ENCODE measurements around the gene GREB1. TPM values are rescaled to one million over a fixed set of nuclear protein-coding genes. Genes with fewer than 3 reads are reported as not detected.

The GREB1 gene
- total and polyA plus RNA-seq, 2 experiments from 2014 or later, result 12.0 to 35.0 TPM

- no peak for DNase-seq (ENCODE audit: low spot score)
- TF ChIP-seq EZH2phosphoT487 (IDR thresholded peaks at IDR 0.05; ENCODE audit: unreplicated experiment) (no peak), ZNF114 (CRISPR knock-in tag; IDR thresholded peaks at IDR 0.05) (no peak), ZNF462 (CRISPR knock-in tag; IDR thresholded peaks at IDR 0.05) (no peak), CREB1 (CRISPR knock-in tag; IDR thresholded peaks at IDR 0.05; ENCODE audit: low read depth) (no peak), ETS1 (IDR thresholded peaks at IDR 0.05) (no peak), REST (IDR thresholded peaks at IDR 0.05; ENCODE audit: unreplicated experiment) (no peak), POLR2AphosphoS5 (IDR thresholded peaks at IDR 0.05; ENCODE audit: low read depth) (no peak), JUNB (IDR thresholded peaks at IDR 0.05; ENCODE audit: unreplicated experiment) (no peak), STAT1 (IDR thresholded peaks at IDR 0.05; ENCODE audit: unreplicated experiment) (no peak), CTCF (conservative IDR thresholded peaks at IDR 0.05; ENCODE audit: low read depth in 2 of 2) (no peak), NANOG (IDR thresholded peaks at IDR 0.05; ENCODE audit: borderline replicate concordance) (no peak), ZNF331 (CRISPR knock-in tag; IDR thresholded peaks at IDR 0.05; ENCODE audit: low read depth) (no peak), EZH2 (IDR thresholded peaks at IDR 0.05; ENCODE audit: low read depth, unreplicated experiment) (no peak)
Measured at GRCh38 chr2:11560806-11561205, 27.0 kb downstream of the GREB1 start.

More at GRCh38 chr2:11560806-11561205, 27.0 kb downstream of the GREB1 start:
- Histone ChIP-seq H3F3A (replicated peaks; ENCODE audit: low read depth) (no peaks in the 10 kb centered on the region), H4K20me1 (replicated peaks; ENCODE audit: insufficient read depth) (peaks cover 2% of the 10 kb centered on the region; the same call in 1 of the 2 replicates), H3K27ac (ENCODE audit: low read depth) (no peak overlapping the region), H3K4me3 (no peak overlapping the region), H3K4me1 (ENCODE audit: insufficient read depth) (peaks cover 14% of the 10 kb centered on the region), H3K36me3 (ENCODE audit: insufficient read depth) (no peaks in the 10 kb centered on the region), H3K9me2 (ENCODE audit: insufficient read depth) (no peaks in the 10 kb centered on the region), H3K27me3 (ENCODE audit: insufficient read depth) (no peaks in the 10 kb centered on the region), H3K79me2 (replicated peaks; ENCODE audit: insufficient read depth) (peaks cover 17% of the 10 kb centered on the region), H2AFZ (no peak overlapping the region), H3K4me2 (no peak overlapping the region)
- H3K27me3 Mint-ChIP-seq (ENCODE audit: insufficient read depth, low read depth, poor library complexity), result peaks cover 5% of the 10 kb centered on the region
- H3K4me3 Mint-ChIP-seq, result no peak overlapping the region
- no peaks in the 10 kb centered on the region for H3K9me3 Mint-ChIP-seq
- peaks cover 45% of the 10 kb centered on the region for H3K4me1 Mint-ChIP-seq
- H3K27ac Mint-ChIP-seq, result no peak overlapping the region
- no peak for ATAC-seq
- H3K36me3 Mint-ChIP-seq (ENCODE audit: low read depth), result peaks cover 6% of the 10 kb centered on the region; the same call in 2 of the 3 replicates
